Osteocyte (in vitro differentiated cells): ENCODE results near the gene PIN4. TPM values are rescaled to one million over a fixed set of nuclear protein-coding genes. Genes with fewer than 3 reads are reported as not detected.

ENCODE experiments used
- DNase-seq: peaks from one replicate; pipeline ENCODE4 v3.0.0; 2021; ENCODE audit warnings: mixed read lengths; ENCODE audit not compliant: unreplicated experiment; ENCODE audit errors: extremely low spot score
- H3K27ac Mint-ChIP-seq: one replicate; pipeline ENCODE4 v1.8.0; 2021; ENCODE audit warnings: mild to moderate bottlenecking, mixed read lengths; ENCODE audit not compliant: unreplicated experiment
- H3K27me3 Mint-ChIP-seq: one replicate; pipeline ENCODE4 v1.8.0; 2021; ENCODE audit warnings: mixed read lengths; ENCODE audit not compliant: unreplicated experiment
- H3K36me3 Mint-ChIP-seq: one replicate; pipeline ENCODE4 v1.8.0; 2021; ENCODE audit warnings: mixed read lengths; ENCODE audit not compliant: unreplicated experiment
- H3K4me1 Mint-ChIP-seq: one replicate; pipeline ENCODE4 v1.8.0; 2021; ENCODE audit warnings: mixed read lengths; ENCODE audit not compliant: unreplicated experiment
- H3K4me3 Mint-ChIP-seq: one replicate; pipeline ENCODE4 v1.8.0; 2021; ENCODE audit warnings: mild to moderate bottlenecking, moderate library complexity, mixed read lengths; ENCODE audit not compliant: unreplicated experiment
- H3K9me3 Mint-ChIP-seq: one replicate; pipeline ENCODE4 v1.8.0; 2021; ENCODE audit warnings: mixed read lengths; ENCODE audit not compliant: unreplicated experiment
- CTCF ChIP-seq: fragments of 200-600 bp; sonication (generic); IDR thresholded peaks from 2 replicates; pipeline ENCODE4 v1.5.0; 2021; ENCODE audit warnings: antibody characterized with exemption, mild to moderate bottlenecking, moderate library complexity
- total RNA-seq: library from RNA; stranded (reverse); gene quantifications from 2 replicates; pipeline ENCODE4 v1.2.1, GENCODE V29; 2021

The PIN4 gene
- total RNA-seq, 1 donor from 2014 or later, result 12.1 TPM

- TF ChIP-seq CTCF, result no peak
- Mint-ChIP-seq H3K27ac (peak overlapping the region; percentile 98), H3K27me3 (no peaks in the 10 kb centered on the region), H3K36me3 (peaks cover 14% of the 10 kb centered on the region), H3K9me3 (no peaks in the 10 kb centered on the region), H3K4me3 (peak overlapping the region; percentile 49), H3K4me1 (peaks cover 18% of the 10 kb centered on the region)
- DNase-seq, result no peak
These were observed 20.4 kb downstream of the PIN4 start for GRCh38 chrX:72201836-72202536.

- H3K36me3 Mint-ChIP-seq, result peaks cover 18% of the 10 kb centered on the region
- H3K4me1 Mint-ChIP-seq, result peaks cover 18% of the 10 kb centered on the region
- no peak for TF ChIP-seq CTCF
- H3K9me3 Mint-ChIP-seq, result no peaks in the 10 kb centered on the region
- H3K27me3 Mint-ChIP-seq, result no peaks in the 10 kb centered on the region
- DNase-seq, result no peak
- peak overlapping the region; percentile 80 for H3K27ac Mint-ChIP-seq
- H3K4me3 Mint-ChIP-seq, result no peak overlapping the region
These were observed 21.3 kb downstream of the PIN4 start for GRCh38 chrX:72202792-72203401.

- H3K27ac Mint-ChIP-seq, result no peak overlapping the region
- no peak for DNase-seq
- no peak for TF ChIP-seq CTCF
- peaks cover 18% of the 10 kb centered on the region for H3K4me1 Mint-ChIP-seq
- H3K27me3 Mint-ChIP-seq, result no peaks in the 10 kb centered on the region
- peaks cover 18% of the 10 kb centered on the region for H3K36me3 Mint-ChIP-seq
- H3K9me3 Mint-ChIP-seq, result no peaks in the 10 kb centered on the region
- no peak overlapping the region for H3K4me3 Mint-ChIP-seq
These were observed 21.9 kb downstream of the PIN4 start for GRCh38 chrX:72203421-72203820.

GRCh38 chrX:72205706-72206105, 24.1 kb downstream of the PIN4 start:
- Mint-ChIP-seq H3K27me3 (no peaks in the 10 kb centered on the region), H3K9me3 (no peaks in the 10 kb centered on the region), H3K4me1 (peaks cover 18% of the 10 kb centered on the region), H3K4me3 (no peak overlapping the region), H3K36me3 (peaks cover 21% of the 10 kb centered on the region), H3K27ac (no peak overlapping the region)
- no peak for TF ChIP-seq CTCF
- no peak for DNase-seq

- H3K4me3 Mint-ChIP-seq, result no peak overlapping the region
- no peaks in the 10 kb centered on the region for H3K9me3 Mint-ChIP-seq
- no peaks in the 10 kb centered on the region for H3K27me3 Mint-ChIP-seq
- H3K36me3 Mint-ChIP-seq, result peaks cover 21% of the 10 kb centered on the region
- no peak for TF ChIP-seq CTCF
- no peak for DNase-seq
- no peak overlapping the region for H3K27ac Mint-ChIP-seq
- peaks cover 7% of the 10 kb centered on the region for H3K4me1 Mint-ChIP-seq
These were observed 25.8 kb downstream of the PIN4 start for GRCh38 chrX:72207366-72207765.
